SK-MEL-5 (cell line): ENCODE measurements around the gene ANKIB1. TPM values are rescaled to one million over a fixed set of nuclear protein-coding genes. Genes with fewer than 3 reads are reported as not detected.

Experiments used
- small RNA-seq, 2 experiments: library from RNA; depleted of rRNA; stranded (forward); fragments of <200 nt; gene quantifications; one replicate each; pipeline ENCODE3, GENCODE V24; 2014
- total RNA-seq: library from RNA; depleted of rRNA; stranded (reverse); fragments of >200 nt; shearing (Covaris generic); gene quantifications from 2 replicates; pipeline ENCODE4 v1.2.3, GENCODE V29; 2014; rRNA removed

ANKIB1 gene
- total RNA-seq, 1 experiment from 2014 or later = 35.4 TPM

Small RNAs within 50 kb of the gene (small RNA-seq; reads per million reads assigned to genes)
- 0 to 0.10 reads per million in 2 experiments for gene MIR1285-1
- gene RF00019 = 0 reads per million in 2 experiments

Other genes starting within 250 kb of the ANKIB1 start
- gene CYP51A1, start 111.5 kb upstream of the ANKIB1 start, total RNA-seq = 203 and 220 TPM in 2 replicates
- not detected in 2 replicates for gene LRRD1, start 66.8 kb upstream of the ANKIB1 start, total RNA-seq
- 59.3 and 69.6 TPM in 2 replicates for gene KRIT1, start 60 bp upstream of the ANKIB1 start, total RNA-seq
- gene GATAD1, start 201.5 kb downstream of the ANKIB1 start, total RNA-seq = 53.7 and 59.2 TPM in 2 replicates
- gene ERVW-1, start 232.0 kb downstream of the ANKIB1 start, total RNA-seq = not detected in 2 replicates